Measurements from ENCODE around the gene FAM78A.

GRCh38 chr9:131279863-131280570 lies 3.7 kb upstream of the FAM78A start:
- TF ChIP-seq CTCF (conservative IDR thresholded peaks at IDR 0.05; ENCODE audit: low read depth, low read length) = no peak
- no peak for TF ChIP-seq EZH2 (IDR thresholded peaks at IDR 0.05; ENCODE audit: low read length, unreplicated experiment)
